Cardiac fibroblast (primary cell): ENCODE results near the gene SENP1.

ENCODE experiments used
- DNase-seq, 2 donors: peaks; one replicate each; pipeline versions ENCODE4 v3.0.0 to v3.0.0-alpha.2; 2010; ENCODE audit warnings: low read depth in 2 of 2
- H3K4me3 ChIP-seq, 2 donors: replicated peaks in 1 of 2; 1 replicate in 1 of 2; 2 replicates in 1 of 2; pipeline ENCODE4 v1.5.1; 2011; ENCODE audit warnings: low read depth in 2 of 2, low read length in 2 of 2, mild to moderate bottlenecking in 2 of 2, moderate library complexity in 1 of 2
- TF ChIP-seq, protein P1 (sequence below): IDR thresholded peaks from one replicate; pipeline ENCODE4 v1.5.1; 2011; ENCODE audit warnings: low read depth, mild to moderate bottlenecking, low read length, inconsistent platforms

SENP1 gene

DNA sequence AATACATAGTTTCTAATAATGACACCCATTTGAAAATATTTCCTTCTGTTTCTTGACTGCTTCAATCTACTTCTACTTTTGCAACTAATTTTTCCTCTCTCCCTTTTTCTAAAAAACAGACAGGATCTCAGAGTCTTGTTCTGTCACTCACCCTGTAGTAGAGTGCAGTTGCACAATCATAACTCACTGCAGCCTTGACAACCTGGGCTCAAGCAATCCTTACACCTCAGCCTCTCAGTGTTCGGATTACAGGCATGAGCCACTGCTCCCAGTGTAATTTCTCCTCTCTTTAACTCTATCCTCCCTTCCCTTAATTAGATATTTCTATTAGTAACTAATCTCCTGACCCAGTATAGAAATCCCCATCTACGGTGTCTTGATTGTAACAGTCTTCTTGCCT, 45.4 kb downstream of the SENP1 start:
- no peak for DNase-seq
- H3K4me3 ChIP-seq, result no peak overlapping the region
- TF ChIP-seq, protein P1, sequence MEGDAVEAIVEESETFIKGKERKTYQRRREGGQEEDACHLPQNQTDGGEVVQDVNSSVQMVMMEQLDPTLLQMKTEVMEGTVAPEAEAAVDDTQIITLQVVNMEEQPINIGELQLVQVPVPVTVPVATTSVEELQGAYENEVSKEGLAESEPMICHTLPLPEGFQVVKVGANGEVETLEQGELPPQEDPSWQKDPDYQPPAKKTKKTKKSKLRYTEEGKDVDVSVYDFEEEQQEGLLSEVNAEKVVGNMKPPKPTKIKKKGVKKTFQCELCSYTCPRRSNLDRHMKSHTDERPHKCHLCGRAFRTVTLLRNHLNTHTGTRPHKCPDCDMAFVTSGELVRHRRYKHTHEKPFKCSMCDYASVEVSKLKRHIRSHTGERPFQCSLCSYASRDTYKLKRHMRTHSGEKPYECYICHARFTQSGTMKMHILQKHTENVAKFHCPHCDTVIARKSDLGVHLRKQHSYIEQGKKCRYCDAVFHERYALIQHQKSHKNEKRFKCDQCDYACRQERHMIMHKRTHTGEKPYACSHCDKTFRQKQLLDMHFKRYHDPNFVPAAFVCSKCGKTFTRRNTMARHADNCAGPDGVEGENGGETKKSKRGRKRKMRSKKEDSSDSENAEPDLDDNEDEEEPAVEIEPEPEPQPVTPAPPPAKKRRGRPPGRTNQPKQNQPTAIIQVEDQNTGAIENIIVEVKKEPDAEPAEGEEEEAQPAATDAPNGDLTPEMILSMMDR, result no peak

DNA sequence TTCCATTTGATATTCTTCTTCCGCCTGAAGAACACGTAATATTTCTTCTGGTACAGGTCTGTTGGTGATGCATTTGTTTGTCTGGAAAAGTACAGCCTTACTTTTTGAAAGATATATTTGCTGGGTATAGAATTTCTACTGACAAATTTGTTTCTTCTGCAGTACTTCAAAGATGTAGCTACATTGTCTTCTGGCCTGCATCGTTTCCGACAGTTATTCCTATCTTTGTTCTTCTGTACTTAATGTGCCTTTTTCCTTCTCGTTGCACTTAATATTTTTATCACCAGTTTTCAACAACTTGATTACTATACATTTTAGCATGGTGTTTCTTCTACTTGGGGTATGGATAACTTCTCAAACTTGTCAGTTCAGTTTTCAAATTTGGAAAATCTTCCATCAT, 47.1 kb downstream of the SENP1 start:
- TF ChIP-seq, protein P1, result no peak
- no peak overlapping the region for H3K4me3 ChIP-seq
- no peak for DNase-seq

DNA sequence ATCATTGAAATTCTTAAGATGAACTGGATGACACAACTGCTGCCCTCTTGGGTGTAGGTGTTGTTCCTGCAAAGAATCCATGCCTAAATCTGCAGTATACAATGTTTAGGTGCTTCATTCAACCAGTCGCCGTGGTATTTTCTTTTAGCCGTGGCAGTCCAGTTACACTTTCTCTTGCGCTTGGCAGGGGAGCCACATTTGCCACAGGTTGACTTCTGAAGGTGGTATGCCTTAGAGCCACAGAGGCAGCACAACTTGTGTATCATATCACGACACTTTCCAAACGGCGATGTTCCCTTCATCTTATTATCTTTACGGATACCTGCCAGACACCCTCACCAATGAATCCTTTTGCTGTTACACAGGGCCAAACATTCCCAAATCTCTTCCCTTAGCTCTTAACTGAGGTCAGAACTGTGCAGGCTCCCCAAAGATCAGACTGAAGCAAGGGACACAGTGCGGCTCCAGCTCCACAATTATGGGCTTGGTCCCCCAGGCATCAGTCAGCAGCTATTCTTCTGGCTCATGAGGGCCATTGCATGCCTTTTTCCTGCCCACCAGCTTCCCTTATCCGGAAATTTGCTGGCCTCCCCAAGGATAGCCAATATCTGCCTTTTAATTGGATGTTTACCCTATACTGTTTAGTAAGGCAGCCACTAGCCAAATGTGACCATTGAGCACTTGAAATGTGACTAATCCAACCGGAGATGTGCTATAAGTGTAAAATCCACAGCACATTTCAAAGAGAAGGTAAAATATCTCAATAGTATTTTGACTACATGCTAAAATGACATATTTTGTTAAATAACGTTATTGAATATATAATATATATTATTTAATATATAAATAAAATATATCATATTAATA, 50.7 kb downstream of the SENP1 start:
- no peak overlapping the region for H3K4me3 ChIP-seq
- TF ChIP-seq, protein P1, result no peak
- no peak for DNase-seq

DNA sequence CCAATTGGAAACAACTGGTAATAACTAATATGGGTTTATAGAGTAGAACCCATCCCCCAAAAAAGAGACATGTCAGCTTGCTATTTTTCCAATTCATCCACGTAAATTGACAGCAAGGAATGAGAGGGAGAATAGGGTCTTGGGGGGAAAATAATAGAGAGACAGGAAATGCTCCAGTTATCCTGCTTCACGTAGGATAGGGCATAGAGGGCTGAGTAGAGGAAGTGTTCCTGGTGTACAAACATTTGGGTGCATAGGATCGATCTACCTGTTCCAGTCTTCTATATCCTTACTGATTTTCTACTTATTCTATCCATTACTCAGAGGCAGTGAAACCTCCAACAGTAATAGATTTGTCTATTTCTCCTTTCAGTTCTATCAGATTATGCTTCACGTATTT, 52.0 kb downstream of the SENP1 start:
- DNase-seq, result no peak
- TF ChIP-seq, protein P1, result no peak
- no peak overlapping the region for H3K4me3 ChIP-seq

DNA sequence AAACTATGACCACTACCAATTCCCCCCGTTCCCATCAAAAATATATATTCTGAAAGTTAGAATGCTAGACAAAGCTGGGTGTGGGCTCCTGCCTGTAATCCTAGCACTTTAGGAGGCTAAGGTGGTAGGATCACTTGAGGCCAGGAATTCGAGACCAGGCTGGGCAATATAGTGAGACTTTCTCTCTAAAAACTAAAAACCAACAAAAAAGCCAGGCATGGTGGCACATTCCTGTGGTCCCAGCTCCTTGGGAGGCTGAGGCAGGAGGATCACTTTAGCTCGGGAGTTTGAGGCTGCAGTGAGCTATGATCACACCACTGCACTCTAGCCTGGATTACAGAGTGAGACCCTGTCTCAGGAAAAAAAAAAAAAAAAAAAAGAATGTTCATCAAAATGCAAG, 52.8 kb downstream of the SENP1 start:
- H3K4me3 ChIP-seq, result no peak overlapping the region
- no peak for DNase-seq
- TF ChIP-seq, protein P1, result no peak

DNA sequence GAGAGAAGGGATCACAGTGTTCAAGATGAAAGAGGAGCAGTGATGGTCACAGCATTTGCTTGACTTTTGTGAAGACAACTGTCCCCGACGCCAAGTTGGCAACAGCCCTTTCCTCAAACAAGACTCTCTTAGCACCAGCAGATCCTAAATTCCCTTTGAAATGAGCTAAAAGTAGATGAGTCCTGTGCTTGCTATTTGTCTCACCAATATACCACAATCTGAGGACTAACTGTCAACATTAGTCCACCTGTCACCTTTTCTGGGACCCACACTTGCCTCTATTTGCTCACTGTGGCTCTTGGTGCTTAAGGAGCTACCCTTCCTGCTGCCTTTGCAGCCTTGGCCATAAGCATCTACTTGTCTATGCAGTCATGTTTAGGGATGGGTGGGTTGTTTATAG, 54.2 kb downstream of the SENP1 start:
- DNase-seq, result no peak
- no peak overlapping the region for H3K4me3 ChIP-seq
- TF ChIP-seq, protein P1, result no peak
